ENCODE data around the gene SRPRB. TPM values are rescaled to one million over a fixed set of nuclear protein-coding genes. Genes with fewer than 3 reads are reported as not detected.

The SRPRB gene
- total and polyA plus RNA-seq, 3 donors from 2014 or later: 35.9 to 104 (median 42.7) TPM

DNA sequence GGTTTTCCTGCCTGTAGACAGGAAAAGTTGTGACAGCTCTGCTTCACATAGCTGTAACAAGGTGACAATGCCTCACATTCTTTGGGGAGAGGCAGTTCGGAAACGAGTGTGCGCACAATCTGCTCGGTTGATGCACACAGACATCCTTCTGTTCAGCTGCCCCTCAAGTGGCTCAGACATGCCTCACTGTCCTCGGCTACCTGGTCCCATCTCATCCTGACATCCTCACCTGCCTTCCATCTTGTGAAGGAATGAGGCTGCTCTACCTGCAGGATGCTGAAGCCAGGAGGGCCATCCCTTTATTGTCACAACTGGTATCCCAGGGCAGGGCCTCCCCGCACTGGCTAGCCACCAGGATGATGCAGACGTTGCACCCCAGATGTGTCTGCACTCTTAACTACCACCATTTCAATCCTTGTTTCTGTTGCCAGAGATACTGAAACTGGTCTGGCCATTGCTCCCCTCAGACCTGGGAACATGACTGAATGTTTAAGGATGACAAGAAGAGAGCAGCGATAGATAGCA is 19.4 kb downstream of the SRPRB start:
- Histone ChIP-seq H3K4me3 (no peak overlapping the region), H3K27me3 (no peaks in the 10 kb centered on the region), H3K36me3 (ENCODE audit: low read depth, missing control alignments) (no peaks in the 10 kb centered on the region), H3K27ac (no peak overlapping the region), H3K4me1 (no peaks in the 10 kb centered on the region), H3K9me3 (no peaks in the 10 kb centered on the region)
- intact Hi-C loops (cut with DNase I; ENCODE audit: low total_unique reads): loop anchor here (5.0 kb wide), 1 partner anchor 102 kb away; no protein-coding TSS in a partner anchor
- DNase-seq: no peak
- TF ChIP-seq, protein P1, sequence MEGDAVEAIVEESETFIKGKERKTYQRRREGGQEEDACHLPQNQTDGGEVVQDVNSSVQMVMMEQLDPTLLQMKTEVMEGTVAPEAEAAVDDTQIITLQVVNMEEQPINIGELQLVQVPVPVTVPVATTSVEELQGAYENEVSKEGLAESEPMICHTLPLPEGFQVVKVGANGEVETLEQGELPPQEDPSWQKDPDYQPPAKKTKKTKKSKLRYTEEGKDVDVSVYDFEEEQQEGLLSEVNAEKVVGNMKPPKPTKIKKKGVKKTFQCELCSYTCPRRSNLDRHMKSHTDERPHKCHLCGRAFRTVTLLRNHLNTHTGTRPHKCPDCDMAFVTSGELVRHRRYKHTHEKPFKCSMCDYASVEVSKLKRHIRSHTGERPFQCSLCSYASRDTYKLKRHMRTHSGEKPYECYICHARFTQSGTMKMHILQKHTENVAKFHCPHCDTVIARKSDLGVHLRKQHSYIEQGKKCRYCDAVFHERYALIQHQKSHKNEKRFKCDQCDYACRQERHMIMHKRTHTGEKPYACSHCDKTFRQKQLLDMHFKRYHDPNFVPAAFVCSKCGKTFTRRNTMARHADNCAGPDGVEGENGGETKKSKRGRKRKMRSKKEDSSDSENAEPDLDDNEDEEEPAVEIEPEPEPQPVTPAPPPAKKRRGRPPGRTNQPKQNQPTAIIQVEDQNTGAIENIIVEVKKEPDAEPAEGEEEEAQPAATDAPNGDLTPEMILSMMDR (IDR thresholded peaks at IDR 0.05): no peak
- no peak for TF ChIP-seq POLR2A (IDR thresholded peaks at IDR 0.05)
- 85 to 97% methylated on average over 8 of the region's 8 CpGs for WGBS, 2 donors

DNA sequence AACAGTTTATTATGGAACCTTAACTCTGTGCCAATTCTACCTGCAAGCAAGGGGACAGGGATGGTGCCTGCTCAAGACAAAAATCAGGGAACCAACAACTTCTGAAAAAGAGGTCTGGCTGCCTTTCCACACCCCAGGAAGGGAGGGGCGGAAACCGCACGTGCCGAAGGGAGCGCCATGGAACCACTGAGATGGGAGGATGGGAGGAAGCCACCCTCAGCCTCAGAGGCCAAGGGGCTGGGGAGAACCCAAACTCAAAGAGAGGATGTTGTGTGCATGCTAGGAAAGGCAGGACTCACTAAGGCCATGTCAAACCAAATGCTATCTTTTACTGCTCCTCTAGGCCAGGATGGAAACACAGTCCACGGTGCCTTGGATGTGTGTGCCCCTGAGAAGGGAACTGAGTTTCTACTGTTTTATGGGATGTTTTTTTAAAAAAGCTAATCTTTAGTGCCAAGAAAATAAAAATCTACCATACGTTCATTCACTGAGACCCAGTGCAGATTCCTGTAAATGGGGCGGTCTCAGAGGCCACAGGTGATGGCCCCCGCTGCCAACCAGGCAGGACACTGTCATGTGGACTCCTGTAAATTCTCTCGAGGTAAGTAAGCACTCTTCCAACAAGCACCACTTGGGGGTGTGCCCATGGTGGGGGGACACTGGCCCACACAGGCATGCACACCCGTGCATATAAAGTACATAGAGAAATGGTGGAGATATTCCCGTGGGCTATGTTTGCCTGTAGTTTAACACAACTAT is 20.5 kb downstream of the SRPRB start:
- Histone ChIP-seq H3K4me3 (no peak overlapping the region), H3K27ac (no peak overlapping the region), H3K4me1 (no peaks in the 10 kb centered on the region), H3K27me3 (no peaks in the 10 kb centered on the region), H3K36me3 (ENCODE audit: low read depth, missing control alignments) (no peaks in the 10 kb centered on the region), H3K9me3 (no peaks in the 10 kb centered on the region)
- no peak for TF ChIP-seq POLR2A (IDR thresholded peaks at IDR 0.05)
- TF ChIP-seq, protein P1 (IDR thresholded peaks at IDR 0.05): no peak
- 89 to 94% methylated on average over 12 of the region's 12 CpGs for WGBS, 2 donors
- DNase-seq: no peak
- intact Hi-C loops (cut with DNase I; ENCODE audit: low total_unique reads): no loop called here

DNA sequence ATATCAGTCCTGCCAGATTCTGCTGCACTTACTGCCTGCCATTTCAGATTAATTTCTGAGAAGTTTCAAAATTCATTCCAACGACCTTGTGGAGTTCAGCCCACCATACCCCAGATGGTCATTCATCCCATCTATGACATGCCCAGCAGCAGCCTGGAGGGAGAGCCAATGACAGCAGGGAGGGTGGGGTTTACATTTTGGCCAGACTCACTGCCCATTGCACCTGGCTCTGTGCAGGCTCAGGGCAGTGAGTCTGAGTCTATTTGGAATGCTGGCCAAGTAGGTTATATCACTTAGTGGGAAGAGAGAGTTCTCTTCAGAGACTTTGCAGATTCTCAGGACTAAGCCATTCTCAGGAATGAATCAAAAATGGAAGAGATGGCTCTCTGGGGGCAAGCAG is 21.5 kb downstream of the SRPRB start:
- Histone ChIP-seq H3K4me3 (no peak overlapping the region), H3K36me3 (ENCODE audit: low read depth, missing control alignments) (no peaks in the 10 kb centered on the region), H3K27me3 (no peaks in the 10 kb centered on the region), H3K4me1 (no peaks in the 10 kb centered on the region), H3K27ac (no peak overlapping the region), H3K9me3 (no peaks in the 10 kb centered on the region)
- TF ChIP-seq, protein P1 (IDR thresholded peaks at IDR 0.05): no peak
- TF ChIP-seq POLR2A (IDR thresholded peaks at IDR 0.05): no peak
- WGBS, 2 donors: 38 to 44% methylated on average over 1 of the region's 1 CpG
- intact Hi-C loops (cut with DNase I; ENCODE audit: low total_unique reads): no loop called here
- DNase-seq: no peak

DNA sequence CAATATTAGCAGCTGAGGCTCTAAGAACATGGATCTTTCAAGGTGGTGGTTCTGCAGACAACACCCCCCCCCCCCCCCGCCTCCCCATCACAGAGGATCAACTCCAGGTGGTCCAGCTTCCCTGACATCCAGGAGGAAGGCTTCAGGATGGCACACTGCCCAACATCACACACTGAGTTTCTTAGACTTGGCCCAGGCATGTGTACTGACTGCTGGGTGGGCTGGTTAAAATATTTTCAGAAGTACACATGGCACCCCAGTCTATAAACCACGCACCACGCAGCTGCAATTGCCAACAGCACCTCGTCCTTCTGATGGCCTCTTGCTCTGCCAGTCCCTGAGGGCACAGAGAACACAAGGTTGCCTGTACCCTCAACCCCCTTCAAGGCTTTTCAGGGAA is 22.1 kb downstream of the SRPRB start:
- Histone ChIP-seq H3K36me3 (ENCODE audit: low read depth, missing control alignments) (no peaks in the 10 kb centered on the region), H3K4me1 (no peaks in the 10 kb centered on the region), H3K27me3 (no peaks in the 10 kb centered on the region), H3K27ac (no peak overlapping the region), H3K9me3 (no peaks in the 10 kb centered on the region), H3K4me3 (no peak overlapping the region)
- intact Hi-C loops (cut with DNase I; ENCODE audit: low total_unique reads): no loop called here
- WGBS, 2 donors: 82 to 85% methylated on average over 3 to 4 of the region's 4 CpGs
- no peak for DNase-seq
- TF ChIP-seq, protein P1 (IDR thresholded peaks at IDR 0.05): no peak
- no peak for TF ChIP-seq POLR2A (IDR thresholded peaks at IDR 0.05)

Measured in testis (tissue), 3 donors.